GM21447 (cell line): ENCODE data around the gene PDZD2.
"Not testable (repeated sequence)": the region's sequence is repeated elsewhere in the genome, so short reads cannot be mapped to it uniquely, and the experiment has no call there.

Source experiments
- ATAC-seq: cut with Tn5 transposase; IDR thresholded peaks from one replicate; pipeline ENCODE4 v1.9.1; 2021; ENCODE audit not compliant: unreplicated experiment

PDZD2 gene

GRCh38 chr5:32029261-32029660 is 390.3 kb downstream of the PDZD2 start:
- ATAC-seq: no peak

- no peak for ATAC-seq
Measured at GRCh38 chr5:32029781-32030180, 390.9 kb downstream of the PDZD2 start.

GRCh38 chr5:32030222-32030621 is 391.3 kb downstream of the PDZD2 start:
- ATAC-seq: no peak

GRCh38 chr5:32030686-32031085 is 391.8 kb downstream of the PDZD2 start:
- no peak for ATAC-seq

- ATAC-seq: no peak
Measured at GRCh38 chr5:32031089-32031488, 392.2 kb downstream of the PDZD2 start.

GRCh38 chr5:32038523-32038922 is 399.6 kb downstream of the PDZD2 start:
- ATAC-seq: no peak

- not testable (repeated sequence) for ATAC-seq
Measured at GRCh38 chr5:32039133-32039532, 400.2 kb downstream of the PDZD2 start.

- ATAC-seq: not testable (repeated sequence)
Measured at GRCh38 chr5:32039601-32040000, 400.7 kb downstream of the PDZD2 start.

GRCh38 chr5:32040181-32040695 is 401.3 kb downstream of the PDZD2 start:
- not testable (repeated sequence) for ATAC-seq

- no peak for ATAC-seq
Measured at GRCh38 chr5:32042551-32042961, 403.6 kb downstream of the PDZD2 start.

- ATAC-seq: no peak
Measured at GRCh38 chr5:32043105-32043504, 404.2 kb downstream of the PDZD2 start.

GRCh38 chr5:32044434-32044833 is 405.5 kb downstream of the PDZD2 start:
- ATAC-seq: no peak

- ATAC-seq: no peak
Measured at GRCh38 chr5:32044939-32045338, 406.0 kb downstream of the PDZD2 start.

- no peak for ATAC-seq
Measured at GRCh38 chr5:32047056-32047455, 408.1 kb downstream of the PDZD2 start.

- ATAC-seq: no peak
Measured at GRCh38 chr5:32051796-32052195, 412.9 kb downstream of the PDZD2 start.

GRCh38 chr5:32055891-32056866 is 417.2 kb downstream of the PDZD2 start:
- no peak for ATAC-seq

- no peak for ATAC-seq
Measured at GRCh38 chr5:32057187-32058096, 418.5 kb downstream of the PDZD2 start.

GRCh38 chr5:32058101-32058500 is 419.2 kb downstream of the PDZD2 start:
- ATAC-seq: no peak

- no peak for ATAC-seq
Measured at GRCh38 chr5:32058997-32059396, 420.1 kb downstream of the PDZD2 start.

GRCh38 chr5:32059761-32060530 is 421.0 kb downstream of the PDZD2 start:
- ATAC-seq: no peak

GRCh38 chr5:32061236-32061635 is 422.3 kb downstream of the PDZD2 start:
- ATAC-seq: no peak
